ENCODE measurements around the gene CRYBG1. TPM values are rescaled to one million over a fixed set of nuclear protein-coding genes. Genes with fewer than 3 reads are reported as not detected.
A peak's percentile ranks its signal among the peaks of the same experiment; 100 is the strongest.

The CRYBG1 gene
- total and polyA plus RNA-seq, 2 of the 13 experiments (the other 11 are each of a cell fraction or from before 2014, with no cell fraction given) = 10.1 to 21.9 TPM

GRCh38 chr6:106325336-106326178 lies 35.0 kb upstream of the CRYBG1 start, which contains the start of gene ATG5 (continued):
- TF ChIP-seq ESRRA (CRISPR knock-in tag; IDR thresholded peaks at IDR 0.05; ENCODE audit: low read depth) = peak; percentile 25; the same call in 1 of the 2 replicates
- TF ChIP-seq ZNF317 (CRISPR knock-in tag; IDR thresholded peaks at IDR 0.05) = peak; percentile 81
- 0 out of 2 replicates have a peak, but pooled peaks have one; percentile 70 for TF ChIP-seq KAT7 (CRISPR knock-in tag; IDR thresholded peaks at IDR 0.05; ENCODE audit: borderline replicate concordance)
- TF ChIP-seq ZNF782 (CRISPR knock-in tag; IDR thresholded peaks at IDR 0.05; ENCODE audit: borderline replicate concordance) = peak; percentile 89; the same call in 1 of the 2 replicates
- TF ChIP-seq SRSF1 (optimal IDR thresholded peaks at IDR 0.05; ENCODE audit: low read depth, low read length) = peak; percentile 59
- no peak for TF ChIP-seq ZNF546 (CRISPR knock-in tag; conservative IDR thresholded peaks at IDR 0.05)
- no peak for TF ChIP-seq ZNF30 (CRISPR knock-in tag; IDR thresholded peaks at IDR 0.05)
- peak; percentile 96 for TF ChIP-seq HDAC1 (CRISPR knock-in tag; IDR thresholded peaks at IDR 0.05)
- 0 out of 2 replicates have a peak, but pooled peaks have one; percentile 43 for TF ChIP-seq XBP1 (CRISPR knock-in tag; IDR thresholded peaks at IDR 0.05)
- TF ChIP-seq ZNF891 (CRISPR knock-in tag; IDR thresholded peaks at IDR 0.05) = peak; percentile 90
- no peak for TF ChIP-seq SKIL (CRISPR knock-in tag; IDR thresholded peaks at IDR 0.05; ENCODE audit: borderline replicate concordance)
- TF ChIP-seq MAF1 (CRISPR knock-in tag; IDR thresholded peaks at IDR 0.05; ENCODE audit: borderline replicate concordance) = 0 out of 2 replicates have a peak, but pooled peaks have one; percentile 79
- TF ChIP-seq ZBED4 (CRISPR knock-in tag; IDR thresholded peaks at IDR 0.05; ENCODE audit: borderline replicate concordance) = peak; percentile 23; the same call in 1 of the 2 replicates
- TF ChIP-seq KDM4B (CRISPR knock-in tag; IDR thresholded peaks at IDR 0.05) = peak; percentile 82
- peak; percentile 75; the same call in 1 of the 2 replicates for TF ChIP-seq PRDM10 (CRISPR knock-in tag; IDR thresholded peaks at IDR 0.05; ENCODE audit: low read depth)
- 0 out of 2 replicates have a peak, but pooled peaks have one; percentile 70 for TF ChIP-seq ZNF773 (CRISPR knock-in tag; IDR thresholded peaks at IDR 0.05; ENCODE audit: borderline replicate concordance)
- TF ChIP-seq AHR (CRISPR knock-in tag; IDR thresholded peaks at IDR 0.05) = peak; percentile 60; the same call in 1 of the 2 replicates
- no peak for TF ChIP-seq SMC3 (IDR thresholded peaks at IDR 0.05; ENCODE audit: low read length)
- TF ChIP-seq BORCS8-MEF2B (CRISPR knock-in tag; IDR thresholded peaks at IDR 0.05) = peak; percentile 86
